Nephron (organoid): ENCODE results near the gene ZRANB1.
A peak's percentile ranks its signal among the peaks of the same experiment; 100 is the strongest.

ENCODE experiments used
- H3K27ac Mint-ChIP-seq, 3 experiments: 2 replicates each; pipeline ENCODE4 v1.8.0; 2020; ENCODE audit warnings: mixed read lengths in 3 of 3, mild to moderate bottlenecking in 2 of 3, moderate library complexity in 1 of 3
- H3K27me3 Mint-ChIP-seq: 2 replicates; pipeline ENCODE4 v1.8.0; 2021; ENCODE audit warnings: low read depth, mild to moderate bottlenecking, moderate library complexity, mixed read lengths
- H3K36me3 Mint-ChIP-seq: 2 replicates; pipeline ENCODE4 v1.8.0; 2020; ENCODE audit warnings: low read depth, mixed read lengths
- H3K4me1 Mint-ChIP-seq: 2 replicates; pipeline ENCODE4 v1.8.0; 2020; ENCODE audit warnings: mixed read lengths
- H3K4me3 Mint-ChIP-seq, 3 experiments: 2 replicates each; pipeline ENCODE4 v1.8.0; 2020; ENCODE audit warnings: mild to moderate bottlenecking in 3 of 3, mixed read lengths in 3 of 3, moderate library complexity in 2 of 3
- H3K9me3 Mint-ChIP-seq: 2 replicates; pipeline ENCODE4 v1.8.0; 2020; ENCODE audit warnings: mixed read lengths
- CTCF ChIP-seq, 3 experiments: fragments of 200-600 bp; sonication (generic); IDR thresholded peaks; one replicate each; pipeline ENCODE4 v1.5.0; 2021; ENCODE audit warnings: antibody characterized with exemption in 3 of 3; ENCODE audit not compliant: unreplicated experiment in 3 of 3

The ZRANB1 gene

GRCh38 chr10:124939290-124939689 is 2.6 kb upstream of the ZRANB1 start:
- H3K4me3 Mint-ChIP-seq = no peak overlapping the region

GRCh38 chr10:124942317-124943169 is 620 bp downstream of the ZRANB1 start:
- Mint-ChIP-seq H3K27ac (peak overlapping the region; percentile 2 to 35 (median 13)), H3K9me3 (no peaks in the 10 kb centered on the region), H3K36me3 (peaks cover 12% of the 10 kb centered on the region), H3K4me3 (no peak overlapping the region), H3K27me3 (no peaks in the 10 kb centered on the region), H3K4me1 (peaks cover 41% of the 10 kb centered on the region)
- no peak for TF ChIP-seq CTCF (IDR thresholded peaks at IDR 0.05; ENCODE audit: unreplicated experiment in 3 of 3)

More at GRCh38 chr10:124939290-124939689, 2.6 kb upstream of the ZRANB1 start:
- H3K27me3 Mint-ChIP-seq = no peaks in the 10 kb centered on the region
- H3K9me3 Mint-ChIP-seq = no peaks in the 10 kb centered on the region
- H3K36me3 Mint-ChIP-seq = peaks cover 18% of the 10 kb centered on the region
- TF ChIP-seq CTCF (IDR thresholded peaks at IDR 0.05; ENCODE audit: unreplicated experiment in 3 of 3) = no peak
- H3K4me1 Mint-ChIP-seq = peaks cover 37% of the 10 kb centered on the region
- H3K27ac Mint-ChIP-seq = no peak overlapping the region

GRCh38 chr10:124943301-124944092 is 1.6 kb downstream of the ZRANB1 start:
- TF ChIP-seq CTCF (IDR thresholded peaks at IDR 0.05; ENCODE audit: unreplicated experiment in 3 of 3) = no peak
- Mint-ChIP-seq H3K27me3 (no peaks in the 10 kb centered on the region), H3K27ac (peak overlapping the region; percentile 2 to 35 (median 13)), H3K36me3 (peaks cover 22% of the 10 kb centered on the region), H3K4me1 (peaks cover 46% of the 10 kb centered on the region), H3K4me3 (no peak overlapping the region), H3K9me3 (no peaks in the 10 kb centered on the region)

GRCh38 chr10:124944982-124945381 is 3.1 kb downstream of the ZRANB1 start:
- H3K4me3 Mint-ChIP-seq = no peak overlapping the region
- no peaks in the 10 kb centered on the region for H3K9me3 Mint-ChIP-seq
- H3K27ac Mint-ChIP-seq = peak overlapping the region in 1 of 3 experiments; percentile 59
- peaks cover 46% of the 10 kb centered on the region for H3K4me1 Mint-ChIP-seq
- H3K36me3 Mint-ChIP-seq = peaks cover 35% of the 10 kb centered on the region
- H3K27me3 Mint-ChIP-seq = no peaks in the 10 kb centered on the region
- no peak for TF ChIP-seq CTCF (IDR thresholded peaks at IDR 0.05; ENCODE audit: unreplicated experiment in 3 of 3)

GRCh38 chr10:124946945-124947344 is 5.0 kb downstream of the ZRANB1 start:
- peak overlapping the region in 2 of 3 experiments; percentile 4 to 52 for H3K27ac Mint-ChIP-seq
- H3K36me3 Mint-ChIP-seq = peaks cover 36% of the 10 kb centered on the region
- no peaks in the 10 kb centered on the region for H3K9me3 Mint-ChIP-seq
- peaks cover 37% of the 10 kb centered on the region for H3K4me1 Mint-ChIP-seq
- no peak for TF ChIP-seq CTCF (IDR thresholded peaks at IDR 0.05; ENCODE audit: unreplicated experiment in 3 of 3)
- no peaks in the 10 kb centered on the region for H3K27me3 Mint-ChIP-seq
- H3K4me3 Mint-ChIP-seq = no peak overlapping the region
